Measurements from ENCODE around the gene TPRX2. TPM values are rescaled to one million over a fixed set of nuclear protein-coding genes. Genes with fewer than 3 reads are reported as not detected.
"Not testable (repeated sequence)": the region's sequence is repeated elsewhere in the genome, so short reads cannot be mapped to it uniquely, and the experiment has no call there.

The TPRX2 gene
- total RNA-seq (2014; rRNA removed): not detected in 2 replicates
- Bru-seq, nascent RNA: not detected
- not detected for BruChase-seq, experiment 1, labeled RNA remaining after a 6-hour chase
- not detected for BruChase-seq, experiment 2, labeled RNA remaining after a 2-hour chase
- long read RNA-seq: 0 reads

DNA sequence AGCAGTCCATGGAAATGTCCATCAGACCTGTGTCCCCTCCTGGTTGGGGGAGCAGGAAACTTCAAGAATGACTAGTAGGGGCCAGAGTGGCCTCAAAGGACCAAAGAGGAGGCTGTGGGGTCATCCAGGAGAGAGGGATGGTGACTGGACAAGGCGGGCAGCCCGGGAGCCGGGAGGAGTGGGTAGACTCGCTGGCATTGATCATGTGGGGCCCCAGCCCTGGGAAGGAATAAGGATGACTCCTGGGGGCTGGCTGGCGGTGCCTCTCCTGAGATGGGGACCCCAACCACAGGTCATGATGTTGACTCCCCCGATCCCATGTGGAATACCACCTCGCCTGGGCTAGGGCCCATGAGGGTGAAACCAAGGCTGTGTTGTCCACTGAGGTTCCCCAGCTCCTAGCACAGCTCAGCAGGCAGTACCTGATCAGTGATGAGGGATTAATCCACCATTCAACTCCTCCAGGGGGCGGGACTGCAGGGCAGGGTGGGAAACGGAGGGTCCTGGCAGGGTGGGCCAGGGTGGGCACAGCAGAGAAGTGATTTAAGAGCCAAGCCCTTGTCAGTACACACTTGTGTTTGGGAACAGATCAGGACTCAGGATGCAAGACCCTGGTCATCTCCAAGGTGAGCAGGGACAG, at the start of gene TPRX2:
TSS of gene TPRX2 (plus strand) at position 590 of the 640 bp plus-strand sequence. CDS start at position 602, 12 bp downstream.
- H2AFZ ChIP-seq (ENCODE audit: low read length); ATAC-seq; H3F3A ChIP-seq (ENCODE audit: low read length, unreplicated experiment); H3K9me2 ChIP-seq (replicated peaks; ENCODE audit: low read length); CTCF ChIA-PET; H3K36me3 ChIP-seq (ENCODE audit: low read depth, low read length); H3K27ac ChIP-seq (ENCODE audit: low read length); H3K4me1 ChIP-seq (ENCODE audit: insufficient read depth, low read length); H4K20me1 ChIP-seq (ENCODE audit: low read length); H3K79me2 ChIP-seq (ENCODE audit: low read length); BruUV-seq (replicated peaks); intact Hi-C loops (cut with micrococcal nuclease); H3K9me3 ChIP-seq (ENCODE audit: low read length); H3K4me3 ChIP-seq (ENCODE audit: low read length); H3K9ac ChIP-seq (ENCODE audit: low read length); DNase-seq; H3K4me2 ChIP-seq (ENCODE audit: low read length); H3K27me3 ChIP-seq (ENCODE audit: low read length); POLR2A ChIA-PET (ENCODE audit: unreplicated experiment): not testable (repeated sequence)

GRCh38 chr19:47813304-47813994, 45.6 kb upstream of the TPRX2 start:
- ATAC-seq (peak; percentile 70), DNase-seq (peak; percentile 69)
- POLR2A ChIA-PET (ENCODE audit: unreplicated experiment): no interaction called here
- H3K4me1 ChIP-seq (ENCODE audit: insufficient read depth, low read length): no peaks in the 10 kb centered on the region
- H3K36me3 ChIP-seq (ENCODE audit: low read depth, low read length): no peaks in the 10 kb centered on the region
- no peaks in the 10 kb centered on the region for H4K20me1 ChIP-seq (ENCODE audit: low read length)
- H3K27me3 ChIP-seq (ENCODE audit: low read length): no peaks in the 10 kb centered on the region
- no peaks in the 10 kb centered on the region for H3K9me3 ChIP-seq (ENCODE audit: low read length)
- BruUV-seq (replicated peaks): no TSS peak
- H3K4me2 ChIP-seq (ENCODE audit: low read length): no peak overlapping the region
- CTCF ChIA-PET: no interaction called here
- H3K27ac ChIP-seq (ENCODE audit: low read length): no peak overlapping the region
- H3K9ac ChIP-seq (ENCODE audit: low read length): no peak overlapping the region
- H2AFZ ChIP-seq (ENCODE audit: low read length): no peak overlapping the region
- no peaks in the 10 kb centered on the region for H3F3A ChIP-seq (ENCODE audit: low read length, unreplicated experiment)
- intact Hi-C loops (cut with micrococcal nuclease): loop anchor here (5.0 kb wide), 1 partner anchor 49 kb away; no protein-coding TSS in a partner anchor
- no peak overlapping the region for H3K4me3 ChIP-seq (ENCODE audit: low read length)
- no peaks in the 10 kb centered on the region for H3K9me2 ChIP-seq (replicated peaks; ENCODE audit: low read length)
- no peaks in the 10 kb centered on the region for H3K79me2 ChIP-seq (ENCODE audit: low read length)
- TF ChIP-seq CTCF (conservative IDR thresholded peaks at IDR 0.05; ENCODE audit: low read depth, low read length): peak; percentile 53
- no peak for TF ChIP-seq EZH2 (IDR thresholded peaks at IDR 0.05; ENCODE audit: low read length, unreplicated experiment)
- TF ChIP-seq EZH2phosphoT487 (IDR thresholded peaks at IDR 0.05; ENCODE audit: borderline replicate concordance, low read length): no peak

- Histone ChIP-seq H3K4me3 (ENCODE audit: low read length) (no peak overlapping the region), H3K79me2 (ENCODE audit: low read length) (no peaks in the 10 kb centered on the region), H3K27ac (ENCODE audit: low read length) (no peak overlapping the region), H3K9me3 (ENCODE audit: low read length) (no peaks in the 10 kb centered on the region), H2AFZ (ENCODE audit: low read length) (no peak overlapping the region), H4K20me1 (ENCODE audit: low read length) (no peaks in the 10 kb centered on the region), H3K9ac (ENCODE audit: low read length) (no peak overlapping the region), H3F3A (ENCODE audit: low read length, unreplicated experiment) (no peaks in the 10 kb centered on the region), H3K4me1 (ENCODE audit: insufficient read depth, low read length) (no peaks in the 10 kb centered on the region), H3K4me2 (ENCODE audit: low read length) (no peak overlapping the region), H3K27me3 (ENCODE audit: low read length) (no peaks in the 10 kb centered on the region), H3K9me2 (replicated peaks; ENCODE audit: low read length) (no peaks in the 10 kb centered on the region), H3K36me3 (ENCODE audit: low read depth, low read length) (no peaks in the 10 kb centered on the region)
- no peak for DNase-seq
- intact Hi-C loops (cut with micrococcal nuclease): loop anchor here (5.0 kb wide), 1 partner anchor 48 kb away; no protein-coding TSS in a partner anchor
- ATAC-seq: no peak
- ChIA-PET CTCF (no interaction called here), POLR2A (ENCODE audit: unreplicated experiment) (no interaction called here)
- TF ChIP-seq EZH2 (IDR thresholded peaks at IDR 0.05; ENCODE audit: low read length, unreplicated experiment): no peak
- TF ChIP-seq EZH2phosphoT487 (IDR thresholded peaks at IDR 0.05; ENCODE audit: borderline replicate concordance, low read length): no peak
- TF ChIP-seq CTCF (conservative IDR thresholded peaks at IDR 0.05; ENCODE audit: low read depth, low read length): no peak
- no TSS peak for BruUV-seq (replicated peaks)
Observed at GRCh38 chr19:47813995-47814328, 45.1 kb upstream of the TPRX2 start.

- H2AFZ ChIP-seq (ENCODE audit: low read length); H3F3A ChIP-seq (ENCODE audit: low read length, unreplicated experiment); H3K27me3 ChIP-seq (ENCODE audit: low read length); DNase-seq; H3K9ac ChIP-seq (ENCODE audit: low read length); intact Hi-C loops (cut with micrococcal nuclease); H3K9me2 ChIP-seq (replicated peaks; ENCODE audit: low read length); POLR2A ChIA-PET (ENCODE audit: unreplicated experiment); BruUV-seq (replicated peaks); H3K4me1 ChIP-seq (ENCODE audit: insufficient read depth, low read length); H3K36me3 ChIP-seq (ENCODE audit: low read depth, low read length); H4K20me1 ChIP-seq (ENCODE audit: low read length); H3K4me2 ChIP-seq (ENCODE audit: low read length); CTCF ChIA-PET; H3K79me2 ChIP-seq (ENCODE audit: low read length); ATAC-seq; H3K4me3 ChIP-seq (ENCODE audit: low read length); H3K27ac ChIP-seq (ENCODE audit: low read length); H3K9me3 ChIP-seq (ENCODE audit: low read length): not testable (repeated sequence)
Observed at GRCh38 chr19:47816270-47816669, 42.8 kb upstream of the TPRX2 start.

DNA sequence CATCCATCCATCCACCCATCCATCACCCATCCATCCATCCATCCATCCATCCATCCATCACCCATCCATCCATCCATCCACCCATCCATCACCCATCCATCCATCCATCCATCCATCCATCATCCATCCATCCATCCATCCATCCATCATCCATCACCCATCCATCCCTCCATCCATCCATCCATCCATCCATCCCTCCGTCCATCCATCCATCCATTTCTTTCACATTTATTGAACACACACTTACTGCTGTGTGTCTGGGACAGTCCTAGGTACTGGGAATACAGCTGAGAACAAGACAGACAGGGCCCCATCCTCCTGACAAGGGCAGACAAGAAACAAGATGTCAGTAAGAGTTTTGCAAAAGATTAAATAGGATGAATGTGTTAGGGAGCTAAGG, 40.8 kb upstream of the TPRX2 start:
- H3K9me2 ChIP-seq (replicated peaks; ENCODE audit: low read length); H3K4me2 ChIP-seq (ENCODE audit: low read length); H3F3A ChIP-seq (ENCODE audit: low read length, unreplicated experiment); H3K79me2 ChIP-seq (ENCODE audit: low read length); intact Hi-C loops (cut with micrococcal nuclease); H2AFZ ChIP-seq (ENCODE audit: low read length); H4K20me1 ChIP-seq (ENCODE audit: low read length); H3K36me3 ChIP-seq (ENCODE audit: low read depth, low read length); ATAC-seq; H3K4me3 ChIP-seq (ENCODE audit: low read length); H3K9ac ChIP-seq (ENCODE audit: low read length); DNase-seq; H3K9me3 ChIP-seq (ENCODE audit: low read length); H3K27me3 ChIP-seq (ENCODE audit: low read length); BruUV-seq (replicated peaks); CTCF ChIA-PET; POLR2A ChIA-PET (ENCODE audit: unreplicated experiment); H3K27ac ChIP-seq (ENCODE audit: low read length); H3K4me1 ChIP-seq (ENCODE audit: insufficient read depth, low read length): not testable (repeated sequence)

Data from PC-3 (cell line).